Astrocyte (in vitro differentiated cells and primary cell): ENCODE measurements around the gene FBXO31.

Experiments
- EZH2 ChIP-seq: IDR thresholded peaks from 2 replicates; pipeline ENCODE4 v1.6.1; 2012; ENCODE audit warnings: mild to moderate bottlenecking, low read length, inconsistent platforms; ENCODE audit not compliant: insufficient read depth
- TF ChIP-seq, protein P1 (sequence below): IDR thresholded peaks from 2 replicates; pipeline ENCODE4 v1.5.1; 2011; ENCODE audit warnings: low read depth, mild to moderate bottlenecking, inconsistent platforms, low read length, moderate library complexity; ENCODE audit not compliant: insufficient read depth

DNA sequence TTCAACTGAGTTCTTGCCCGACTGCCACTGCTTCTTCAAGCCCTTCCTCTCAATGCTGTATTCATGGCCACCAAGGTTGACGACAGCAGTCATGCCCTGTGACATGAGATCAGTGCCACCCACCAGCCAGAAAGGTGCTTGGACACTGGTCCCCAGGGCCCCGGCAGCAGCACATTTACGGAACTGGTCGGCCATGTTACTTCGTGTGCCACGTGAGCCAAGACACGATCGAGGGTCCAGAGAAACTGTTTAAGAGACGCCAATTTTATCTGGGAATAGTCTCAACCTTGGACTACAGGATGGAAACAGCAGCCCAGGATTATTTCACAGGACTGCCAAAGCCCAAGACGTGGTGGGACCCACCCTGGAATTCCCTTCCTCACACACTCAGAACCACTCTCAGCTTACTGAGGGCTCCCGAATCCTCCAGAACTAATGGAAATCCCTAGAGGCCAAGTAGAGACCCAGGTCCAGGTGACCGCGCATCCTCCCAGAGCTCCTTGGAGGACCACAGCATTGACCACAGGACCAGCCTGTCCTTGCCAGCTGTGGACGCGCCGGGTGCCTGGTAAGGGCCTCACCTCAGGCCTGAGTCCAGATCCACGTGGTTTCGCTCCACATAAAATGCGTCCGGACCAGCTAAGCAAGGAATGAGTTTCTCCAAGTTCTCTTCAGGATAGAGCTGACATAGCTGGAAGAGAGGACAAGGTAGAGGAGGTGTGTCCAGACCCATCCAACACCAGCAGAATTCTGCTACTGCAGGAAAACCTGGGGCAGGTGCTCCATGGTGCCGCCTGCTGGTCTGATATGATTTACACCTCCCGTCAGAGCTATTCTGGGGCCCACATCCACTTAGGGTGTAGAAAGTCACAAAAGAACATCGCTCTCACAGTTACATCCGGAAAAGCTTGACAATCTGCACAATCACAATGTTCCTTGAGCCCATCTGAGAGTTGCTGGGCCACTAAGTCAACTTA is 36.7 kb upstream of the FBXO31 start:
- TF ChIP-seq, protein P1, sequence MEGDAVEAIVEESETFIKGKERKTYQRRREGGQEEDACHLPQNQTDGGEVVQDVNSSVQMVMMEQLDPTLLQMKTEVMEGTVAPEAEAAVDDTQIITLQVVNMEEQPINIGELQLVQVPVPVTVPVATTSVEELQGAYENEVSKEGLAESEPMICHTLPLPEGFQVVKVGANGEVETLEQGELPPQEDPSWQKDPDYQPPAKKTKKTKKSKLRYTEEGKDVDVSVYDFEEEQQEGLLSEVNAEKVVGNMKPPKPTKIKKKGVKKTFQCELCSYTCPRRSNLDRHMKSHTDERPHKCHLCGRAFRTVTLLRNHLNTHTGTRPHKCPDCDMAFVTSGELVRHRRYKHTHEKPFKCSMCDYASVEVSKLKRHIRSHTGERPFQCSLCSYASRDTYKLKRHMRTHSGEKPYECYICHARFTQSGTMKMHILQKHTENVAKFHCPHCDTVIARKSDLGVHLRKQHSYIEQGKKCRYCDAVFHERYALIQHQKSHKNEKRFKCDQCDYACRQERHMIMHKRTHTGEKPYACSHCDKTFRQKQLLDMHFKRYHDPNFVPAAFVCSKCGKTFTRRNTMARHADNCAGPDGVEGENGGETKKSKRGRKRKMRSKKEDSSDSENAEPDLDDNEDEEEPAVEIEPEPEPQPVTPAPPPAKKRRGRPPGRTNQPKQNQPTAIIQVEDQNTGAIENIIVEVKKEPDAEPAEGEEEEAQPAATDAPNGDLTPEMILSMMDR = no peak
- no peak for TF ChIP-seq EZH2
